RWPE1 (cell line): ENCODE results near the gene CDH20.

Experiments used
- CTCF ChIA-PET: fragments of 350-600 bp; sonication (Branson Sonifier 250); formaldehyde crosslinking; extraction: SDS; loops from one replicate; lab custom pipeline; 2021; lab: Yijun Ruan, JAX
- POLR2A ChIA-PET: fragments of 400-600 bp; formaldehyde crosslinking; extraction: SDS; loops from one replicate; lab custom pipeline; 2020; ENCODE audit warnings: antibody characterized with exemption; ENCODE audit not compliant: low non-redundant PET; lab: Yijun Ruan, JAX
- DNase-seq: peaks from one replicate; pipeline ENCODE4 v3.0.0; 2012; ENCODE audit warnings: low spot score
- H3K27ac ChIP-seq: fragments of 450-650 bp; 2 replicates; pipeline ENCODE4 v1.5.1; 2017
- TF ChIP-seq, protein P1 (sequence below): fragments of 450-650 bp; conservative IDR thresholded peaks from 2 replicates; pipeline ENCODE4 v1.5.1; 2017; ENCODE audit warnings: low read depth, mild to moderate bottlenecking

Gene CDH20

DNA sequence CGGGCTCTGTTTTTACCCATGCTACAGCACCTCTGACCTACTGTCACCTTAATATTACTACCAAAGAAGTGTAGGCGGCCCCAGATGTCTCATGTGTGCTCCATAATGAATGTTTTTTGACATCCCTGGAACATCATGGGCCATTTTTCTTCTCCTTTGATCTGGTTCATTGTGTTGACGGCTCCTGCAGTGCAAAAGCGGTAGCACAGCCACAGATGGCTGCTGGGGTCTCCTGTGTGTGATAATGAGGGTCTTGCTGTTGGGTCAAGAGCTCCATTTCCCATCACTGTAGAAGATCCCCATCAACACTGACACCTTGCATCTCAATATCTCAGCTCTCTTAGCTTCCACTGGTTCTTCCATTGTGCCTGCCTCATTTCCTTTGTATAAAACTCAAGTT, 95.0 kb downstream of the CDH20 start:
- POLR2A ChIA-PET = no interaction called here
- TF ChIP-seq, protein P1, sequence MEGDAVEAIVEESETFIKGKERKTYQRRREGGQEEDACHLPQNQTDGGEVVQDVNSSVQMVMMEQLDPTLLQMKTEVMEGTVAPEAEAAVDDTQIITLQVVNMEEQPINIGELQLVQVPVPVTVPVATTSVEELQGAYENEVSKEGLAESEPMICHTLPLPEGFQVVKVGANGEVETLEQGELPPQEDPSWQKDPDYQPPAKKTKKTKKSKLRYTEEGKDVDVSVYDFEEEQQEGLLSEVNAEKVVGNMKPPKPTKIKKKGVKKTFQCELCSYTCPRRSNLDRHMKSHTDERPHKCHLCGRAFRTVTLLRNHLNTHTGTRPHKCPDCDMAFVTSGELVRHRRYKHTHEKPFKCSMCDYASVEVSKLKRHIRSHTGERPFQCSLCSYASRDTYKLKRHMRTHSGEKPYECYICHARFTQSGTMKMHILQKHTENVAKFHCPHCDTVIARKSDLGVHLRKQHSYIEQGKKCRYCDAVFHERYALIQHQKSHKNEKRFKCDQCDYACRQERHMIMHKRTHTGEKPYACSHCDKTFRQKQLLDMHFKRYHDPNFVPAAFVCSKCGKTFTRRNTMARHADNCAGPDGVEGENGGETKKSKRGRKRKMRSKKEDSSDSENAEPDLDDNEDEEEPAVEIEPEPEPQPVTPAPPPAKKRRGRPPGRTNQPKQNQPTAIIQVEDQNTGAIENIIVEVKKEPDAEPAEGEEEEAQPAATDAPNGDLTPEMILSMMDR = no peak
- DNase-seq = no peak
- CTCF ChIA-PET = no interaction called here
- no peak overlapping the region for H3K27ac ChIP-seq

DNA sequence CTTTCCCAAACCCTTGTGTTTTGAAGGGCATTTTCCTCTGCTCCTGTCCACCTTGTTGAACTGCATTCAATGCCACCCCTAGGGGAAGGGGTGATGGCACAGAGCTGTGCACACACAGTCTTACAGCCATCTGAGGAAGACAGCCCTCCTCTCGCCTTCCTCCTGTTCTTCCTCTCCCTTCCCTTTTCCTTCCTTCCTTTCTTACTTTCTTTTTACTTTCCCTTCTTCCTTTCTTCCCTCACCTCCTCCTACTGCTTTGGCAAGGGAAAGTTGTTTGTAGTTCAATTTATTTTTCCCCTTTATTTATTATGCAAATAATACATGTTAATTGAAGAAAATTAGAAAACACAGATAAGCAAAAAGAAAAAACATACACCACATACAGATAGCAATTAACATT, 99.4 kb downstream of the CDH20 start:
- POLR2A ChIA-PET = no interaction called here
- no peak for DNase-seq
- TF ChIP-seq, protein P1 = no peak
- CTCF ChIA-PET = no interaction called here
- H3K27ac ChIP-seq = no peak overlapping the region

DNA sequence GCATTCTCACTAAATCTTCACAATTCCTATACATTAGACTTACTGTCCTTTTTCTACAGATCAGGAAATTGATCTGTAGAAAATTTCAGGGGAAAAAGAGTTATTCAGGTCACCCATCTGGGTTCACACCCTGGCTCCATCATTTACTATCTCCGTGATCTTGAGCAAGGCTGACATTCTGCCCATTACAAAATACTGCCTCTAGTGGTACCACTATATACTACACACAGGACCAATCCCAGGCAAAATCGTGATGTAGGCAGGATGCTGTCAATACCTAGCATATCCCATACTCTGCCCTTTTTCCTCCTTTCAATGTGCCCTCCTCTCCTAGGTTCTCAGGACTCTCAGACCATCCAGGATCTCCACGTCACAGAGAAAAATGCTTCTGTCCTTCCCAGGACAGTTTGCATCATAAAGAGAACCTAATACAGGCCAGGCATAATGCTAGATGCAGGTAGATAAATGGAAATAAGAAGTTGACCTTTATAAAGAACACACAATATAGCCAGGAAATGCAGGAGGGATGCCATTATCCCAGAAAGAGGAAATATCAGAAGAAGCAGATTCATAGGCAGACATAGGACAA, 101.9 kb downstream of the CDH20 start:
- H3K27ac ChIP-seq = no peak overlapping the region
- POLR2A ChIA-PET = no interaction called here
- TF ChIP-seq, protein P1 = peak; percentile 57
- DNase-seq = peak; percentile 25
- CTCF ChIA-PET = interaction anchor here (0.6 to 0.9 kb wide), 2 partner anchors 42 to 374 kb away, joined by 3 read pairs; no protein-coding TSS in a partner anchor

DNA sequence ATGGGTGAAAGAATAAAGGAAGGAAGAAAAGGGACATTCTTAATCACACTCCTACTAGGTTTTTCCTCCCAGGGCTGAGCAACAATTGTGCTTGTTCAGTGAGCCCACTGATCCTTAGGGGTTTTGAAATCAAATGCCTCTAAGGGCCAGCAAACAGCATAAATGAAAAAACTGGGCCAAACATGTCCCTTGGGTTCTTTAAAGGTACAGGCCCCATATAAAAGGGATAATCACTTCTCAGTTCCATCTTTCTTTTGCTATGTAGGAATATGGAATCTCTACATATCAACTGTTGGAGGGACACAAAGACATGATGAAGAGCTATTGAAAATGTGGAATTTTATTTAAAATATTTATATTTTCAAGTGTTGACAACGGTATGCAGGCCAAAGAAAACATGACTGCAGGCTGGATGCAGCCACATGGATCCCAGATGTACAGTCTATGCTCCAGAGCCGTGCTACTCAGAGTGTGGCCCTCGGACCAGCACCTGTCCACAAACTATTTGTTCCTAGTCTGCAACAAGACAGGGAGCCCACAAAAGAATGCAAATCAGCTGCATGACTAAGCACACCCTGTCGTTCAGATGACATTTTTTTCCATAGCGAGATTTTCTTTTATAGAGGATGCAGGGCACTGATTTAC, 110.0 kb downstream of the CDH20 start:
- ChIA-PET POLR2A (no interaction called here), CTCF (interaction anchor here (0.7 kb wide), 1 partner anchor 759 kb away, joined by 6 read pairs; no protein-coding TSS in a partner anchor)
- no peak for DNase-seq
- TF ChIP-seq, protein P1 = no peak
- no peak overlapping the region for H3K27ac ChIP-seq

DNA sequence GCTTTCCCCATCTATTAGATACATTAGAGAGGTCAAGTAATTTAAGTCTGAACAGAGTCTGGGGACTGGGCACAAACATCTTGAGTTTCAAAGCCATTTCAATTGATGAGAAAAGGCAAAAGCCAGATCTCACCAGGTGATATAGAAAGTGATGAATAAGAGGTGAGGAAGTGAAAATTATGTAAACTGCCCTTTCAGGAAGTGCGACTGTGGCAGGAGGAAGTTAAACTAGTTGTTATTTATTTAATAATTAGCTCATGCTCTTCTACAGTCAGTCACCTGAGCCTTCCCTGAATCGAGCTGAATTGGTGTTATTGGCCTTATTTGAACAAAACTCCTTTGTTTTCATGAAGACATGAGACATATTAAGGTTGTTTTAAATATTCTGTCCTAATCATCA, 115.1 kb downstream of the CDH20 start:
- TF ChIP-seq, protein P1 = no peak
- CTCF ChIA-PET = interaction anchor here (0.6 to 0.7 kb wide), 3 partner anchors 53 to 85 kb away, joined by 3 to 5 read pairs (median 3); no protein-coding TSS in a partner anchor

DNA sequence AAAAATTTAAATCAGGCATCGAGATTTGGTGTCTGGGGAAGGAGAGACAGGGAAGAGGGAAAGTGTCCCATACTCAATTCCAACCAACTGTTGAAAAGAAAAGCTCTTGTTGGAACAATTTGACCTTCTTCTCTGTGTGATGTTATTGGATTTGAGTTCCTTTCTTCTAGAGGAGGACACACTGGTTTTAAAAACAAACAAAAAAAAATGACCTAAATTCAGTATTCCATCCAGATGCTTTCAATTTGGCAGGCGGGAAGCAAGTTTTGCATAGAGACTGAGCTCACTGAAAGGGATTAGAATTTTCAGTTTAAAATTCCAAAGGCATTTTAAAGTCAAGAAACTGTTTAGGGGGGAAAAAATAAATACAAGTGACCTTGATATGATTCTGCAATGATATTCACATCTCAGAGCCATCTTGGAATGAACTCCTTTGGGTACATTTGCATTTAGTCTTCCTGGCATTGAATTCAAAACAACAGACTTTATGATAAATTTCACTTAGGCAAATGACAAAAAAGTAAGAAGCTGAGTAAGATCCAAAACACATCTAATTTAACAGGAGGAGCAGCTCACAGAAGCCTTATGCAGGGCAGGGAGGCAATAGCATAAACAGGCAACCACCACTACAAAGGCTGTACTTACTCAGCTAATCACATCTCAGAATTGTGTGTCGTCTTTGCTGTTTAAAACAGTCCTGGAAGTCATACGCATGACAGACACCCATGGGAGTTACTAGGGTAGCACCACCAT, 126.8 kb downstream of the CDH20 start:
- no peak for DNase-seq
- TF ChIP-seq, protein P1 = no peak
- ChIA-PET POLR2A (no interaction called here), CTCF (no interaction called here)
- H3K27ac ChIP-seq = no peak overlapping the region

More for the DNA sequence above, 115.1 kb downstream of the CDH20 start:
- DNase-seq = no peak
- no peak overlapping the region for H3K27ac ChIP-seq
- POLR2A ChIA-PET = no interaction called here
